ENCODE results near the gene FAT4.

DNA sequence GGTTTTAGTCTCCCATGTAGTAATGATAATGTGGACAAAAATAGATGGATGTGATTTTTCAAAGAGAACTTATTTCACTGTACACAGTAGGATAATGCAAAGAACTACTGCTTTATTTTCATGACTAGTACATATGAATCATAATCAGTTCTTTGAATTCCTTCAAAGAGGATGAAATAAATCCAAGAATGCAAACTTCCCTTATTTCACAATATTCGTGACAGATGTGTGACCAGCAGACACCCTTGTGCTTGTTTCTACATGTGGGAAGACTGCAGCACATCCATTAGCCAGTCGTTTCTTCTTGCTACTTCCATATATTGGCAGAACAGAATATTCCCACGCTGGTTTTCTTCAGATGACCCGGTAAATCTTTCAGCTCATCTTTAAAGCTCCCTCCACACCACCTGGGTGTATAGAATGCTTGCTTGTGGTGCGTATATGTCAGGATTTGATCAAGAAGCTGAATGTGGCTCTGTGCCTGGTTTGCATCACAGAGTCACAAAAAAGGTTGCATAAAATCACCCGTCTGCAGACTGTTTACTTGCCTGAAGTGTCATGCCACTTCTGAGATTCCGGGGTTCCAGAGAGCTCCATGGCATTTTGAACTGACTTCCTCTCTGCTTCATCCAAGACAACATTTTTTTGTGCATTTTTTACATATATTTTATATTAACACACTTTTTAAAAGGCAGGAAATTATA is 47.7 kb upstream of the FAT4 start:
- TF ChIP-seq POLR2A (IDR thresholded peaks at IDR 0.05; ENCODE audit: borderline replicate concordance, extremely low read depth, insufficient read depth, insufficient read length), result no peak
- TF ChIP-seq CTCF (IDR thresholded peaks at IDR 0.05 in 2 of 3, conservative IDR thresholded peaks at IDR 0.05 in 1 of 3; ENCODE audit: borderline replicate concordance in 1 of 3, insufficient read depth in 1 of 3, low read depth in 2 of 3, low read length in 2 of 3), result no peak
- TF ChIP-seq, protein P1, sequence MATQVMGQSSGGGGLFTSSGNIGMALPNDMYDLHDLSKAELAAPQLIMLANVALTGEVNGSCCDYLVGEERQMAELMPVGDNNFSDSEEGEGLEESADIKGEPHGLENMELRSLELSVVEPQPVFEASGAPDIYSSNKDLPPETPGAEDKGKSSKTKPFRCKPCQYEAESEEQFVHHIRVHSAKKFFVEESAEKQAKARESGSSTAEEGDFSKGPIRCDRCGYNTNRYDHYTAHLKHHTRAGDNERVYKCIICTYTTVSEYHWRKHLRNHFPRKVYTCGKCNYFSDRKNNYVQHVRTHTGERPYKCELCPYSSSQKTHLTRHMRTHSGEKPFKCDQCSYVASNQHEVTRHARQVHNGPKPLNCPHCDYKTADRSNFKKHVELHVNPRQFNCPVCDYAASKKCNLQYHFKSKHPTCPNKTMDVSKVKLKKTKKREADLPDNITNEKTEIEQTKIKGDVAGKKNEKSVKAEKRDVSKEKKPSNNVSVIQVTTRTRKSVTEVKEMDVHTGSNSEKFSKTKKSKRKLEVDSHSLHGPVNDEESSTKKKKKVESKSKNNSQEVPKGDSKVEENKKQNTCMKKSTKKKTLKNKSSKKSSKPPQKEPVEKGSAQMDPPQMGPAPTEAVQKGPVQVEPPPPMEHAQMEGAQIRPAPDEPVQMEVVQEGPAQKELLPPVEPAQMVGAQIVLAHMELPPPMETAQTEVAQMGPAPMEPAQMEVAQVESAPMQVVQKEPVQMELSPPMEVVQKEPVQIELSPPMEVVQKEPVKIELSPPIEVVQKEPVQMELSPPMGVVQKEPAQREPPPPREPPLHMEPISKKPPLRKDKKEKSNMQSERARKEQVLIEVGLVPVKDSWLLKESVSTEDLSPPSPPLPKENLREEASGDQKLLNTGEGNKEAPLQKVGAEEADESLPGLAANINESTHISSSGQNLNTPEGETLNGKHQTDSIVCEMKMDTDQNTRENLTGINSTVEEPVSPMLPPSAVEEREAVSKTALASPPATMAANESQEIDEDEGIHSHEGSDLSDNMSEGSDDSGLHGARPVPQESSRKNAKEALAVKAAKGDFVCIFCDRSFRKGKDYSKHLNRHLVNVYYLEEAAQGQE (IDR thresholded peaks at IDR 0.05; ENCODE audit: low read depth), result no peak
- no peak for TF ChIP-seq YY1 (IDR thresholded peaks at IDR 0.05; ENCODE audit: extremely low read depth, insufficient replicate concordance, low read depth, low read length)
- no peak for TF ChIP-seq EGR1 (IDR thresholded peaks at IDR 0.05; ENCODE audit: low read depth)
- no peak for TF ChIP-seq ZBTB33 (IDR thresholded peaks at IDR 0.05; ENCODE audit: extremely low read depth, insufficient replicate concordance, low read length)
- no peak for TF ChIP-seq RAD21 (IDR thresholded peaks at IDR 0.05; ENCODE audit: low read depth)
- no peak for TF ChIP-seq POLR2AphosphoS5 (IDR thresholded peaks at IDR 0.05; ENCODE audit: low read depth, low read length)
- no peak for TF ChIP-seq EZH2 (IDR thresholded peaks at IDR 0.05)
- no peak for TF ChIP-seq SRF (IDR thresholded peaks at IDR 0.05; ENCODE audit: low read depth)
- TF ChIP-seq TCF7L2 (IDR thresholded peaks at IDR 0.05; ENCODE audit: borderline replicate concordance, extremely low read depth, insufficient read depth, insufficient read length), result no peak
- TF ChIP-seq CEBPB (IDR thresholded peaks at IDR 0.05; ENCODE audit: low read depth), result no peak
- no peak for TF ChIP-seq JUND (IDR thresholded peaks at IDR 0.05)
- TF ChIP-seq, protein P2, sequence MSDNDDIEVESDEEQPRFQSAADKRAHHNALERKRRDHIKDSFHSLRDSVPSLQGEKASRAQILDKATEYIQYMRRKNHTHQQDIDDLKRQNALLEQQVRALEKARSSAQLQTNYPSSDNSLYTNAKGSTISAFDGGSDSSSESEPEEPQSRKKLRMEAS (IDR thresholded peaks at IDR 0.05), result no peak

Measured in HCT116 (cell line).